Erythroblast (primary cell): ENCODE results near the gene NRP1.

Experiments used
- DNase-seq, 2 experiments: peaks; one replicate each; lab custom pipeline; 2025; lab: John Stamatoyannopoulos, UW
- GATA1 ChIP-seq: IDR thresholded peaks from 2 replicates; pipeline ENCODE4 v1.6.1; 2011; ENCODE audit warnings: low read depth, mild to moderate bottlenecking, control low read depth, low read length, moderate library complexity
- POLR2A ChIP-seq: IDR thresholded peaks from 2 replicates; pipeline ENCODE4 v1.6.1; 2011; ENCODE audit warnings: mild to moderate bottlenecking, low read length

NRP1 gene

DNA sequence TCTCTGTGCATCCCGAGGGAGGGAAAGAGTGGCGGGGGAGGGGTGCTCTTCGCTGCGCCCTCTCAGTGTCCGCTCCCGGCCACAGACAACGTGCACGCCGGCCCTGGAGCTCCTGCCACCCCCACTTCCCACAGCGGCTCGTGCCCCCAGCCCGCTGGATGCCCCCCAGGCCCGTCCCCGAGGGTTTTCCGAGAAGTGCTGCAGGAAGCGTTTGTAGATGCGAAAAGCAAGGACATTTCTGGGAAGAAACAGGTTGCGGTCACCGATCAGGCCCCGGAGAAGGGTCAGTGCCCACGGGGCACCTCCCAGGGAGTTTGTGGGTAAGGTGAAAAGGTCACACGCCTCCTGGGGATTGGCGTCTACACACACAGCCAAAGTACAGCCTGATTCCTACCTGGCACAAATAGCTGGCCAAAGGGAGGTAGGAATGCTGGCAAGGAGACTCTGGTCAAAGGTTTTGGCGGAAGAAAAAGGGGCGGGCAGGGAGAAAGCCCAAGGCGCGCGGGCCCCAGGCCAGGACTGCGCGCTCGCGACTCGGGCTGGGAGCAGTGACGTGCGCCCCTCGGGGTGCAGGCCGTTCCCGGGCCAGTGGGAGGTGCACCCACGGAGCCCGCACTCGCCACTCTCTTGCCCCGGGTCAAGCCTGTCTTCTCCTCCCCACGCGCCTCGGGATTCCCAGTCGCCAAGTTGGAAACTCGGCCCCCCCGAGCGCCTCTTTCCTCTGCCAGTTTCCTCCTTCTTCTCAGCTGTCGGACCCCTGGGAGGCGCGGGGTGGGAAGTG lies 1.5 kb upstream of the NRP1 start:
- TF ChIP-seq GATA1 (no peak), POLR2A (no peak)
- DNase-seq, result no peak

DNA sequence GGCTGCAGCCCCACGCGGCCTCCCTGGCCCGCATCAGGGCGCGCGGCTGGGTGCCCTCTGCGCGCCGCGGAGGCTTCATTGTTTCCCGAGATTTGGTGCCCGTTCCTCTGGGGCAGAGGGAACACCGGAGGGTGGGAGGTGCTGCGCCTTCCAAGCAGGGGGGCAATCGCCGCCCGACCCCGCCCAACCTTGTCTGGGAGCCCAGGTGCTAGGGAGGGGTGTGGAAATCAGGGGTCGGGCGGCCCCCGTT lies 1.0 kb upstream of the NRP1 start:
- no peak for DNase-seq
- no peak for TF ChIP-seq POLR2A
- TF ChIP-seq GATA1, result no peak

DNA sequence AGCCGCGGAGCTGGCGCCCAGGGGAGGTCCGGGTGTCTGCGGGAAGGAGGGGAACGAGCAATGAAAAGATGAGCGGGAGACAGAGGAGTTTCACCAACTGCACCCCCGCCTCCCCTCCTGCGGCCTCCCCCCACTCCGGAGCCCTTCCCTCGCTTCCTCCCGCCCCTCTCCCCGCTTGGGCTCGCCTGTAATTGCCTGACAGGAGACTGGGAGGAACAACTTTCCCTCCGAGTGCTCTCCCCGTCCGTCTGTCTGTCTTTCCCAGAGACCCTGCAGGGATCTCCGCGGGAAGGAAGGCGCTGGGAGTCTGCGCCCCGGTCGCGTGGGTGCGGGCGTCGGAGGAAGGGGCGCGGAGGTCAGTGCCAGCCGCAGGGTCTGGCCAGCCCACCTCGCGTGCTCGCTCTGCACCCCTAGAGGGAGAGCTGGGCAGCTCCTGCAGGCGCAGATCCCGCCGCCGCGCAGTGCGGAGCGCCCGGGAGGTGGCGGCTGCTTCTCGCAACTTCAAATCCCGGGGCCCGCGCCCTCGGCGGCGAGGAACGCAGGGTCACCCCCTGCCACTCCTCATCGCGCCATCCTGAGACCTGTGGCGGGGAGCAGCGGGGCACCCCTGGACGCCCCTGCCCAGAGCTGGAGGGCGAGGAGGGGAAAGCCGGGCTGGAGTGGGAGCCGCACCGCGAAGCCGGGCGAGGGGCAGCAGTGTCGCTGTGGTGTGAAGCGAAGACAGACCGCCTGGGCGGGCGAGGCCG lies 511 bp upstream of the NRP1 start:
- DNase-seq, result peak in 1 of 2 experiments; percentile 4
- TF ChIP-seq POLR2A (no peak), GATA1 (no peak)

GRCh38 chr10:33333260-33334101 lies 986 bp downstream of the NRP1 start:
- DNase-seq, result no peak
- TF ChIP-seq POLR2A, result no peak
- TF ChIP-seq GATA1, result no peak

GRCh38 chr10:33332183-33333065 lies 2.0 kb downstream of the NRP1 start:
- DNase-seq, result no peak

DNA sequence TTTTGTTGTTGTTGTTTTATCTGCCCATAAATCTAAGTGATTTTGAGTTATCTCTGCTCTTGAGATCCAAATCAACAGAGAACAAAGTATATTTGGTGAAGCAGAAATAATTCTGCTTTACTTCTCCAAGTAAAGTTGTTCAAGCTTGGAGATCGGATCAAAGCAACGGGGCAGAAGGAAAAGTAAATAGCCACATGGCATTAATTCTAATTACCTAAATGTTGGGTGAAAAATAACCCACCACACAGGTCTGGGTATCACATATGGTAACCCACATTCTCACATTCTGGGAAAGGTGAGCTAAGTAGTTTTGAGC lies 3.1 kb downstream of the NRP1 start:
- no peak for DNase-seq
- no peak for TF ChIP-seq POLR2A
- TF ChIP-seq GATA1, result no peak

More at GRCh38 chr10:33332183-33333065, 2.0 kb downstream of the NRP1 start:
- TF ChIP-seq POLR2A (no peak), GATA1 (no peak)

GRCh38 chr10:33330543-33331378 lies 3.7 kb downstream of the NRP1 start:
- peak; percentile 58 to 76 for DNase-seq

GRCh38 chr10:33329178-33329577 lies 5.3 kb downstream of the NRP1 start:
- no peak for DNase-seq
- no peak for TF ChIP-seq GATA1
- no peak for TF ChIP-seq POLR2A

More at GRCh38 chr10:33330543-33331378, 3.7 kb downstream of the NRP1 start:
- no peak for TF ChIP-seq GATA1
- TF ChIP-seq POLR2A, result no peak

GRCh38 chr10:33328253-33328652 lies 6.2 kb downstream of the NRP1 start:
- TF ChIP-seq POLR2A (no peak), GATA1 (no peak)

DNA sequence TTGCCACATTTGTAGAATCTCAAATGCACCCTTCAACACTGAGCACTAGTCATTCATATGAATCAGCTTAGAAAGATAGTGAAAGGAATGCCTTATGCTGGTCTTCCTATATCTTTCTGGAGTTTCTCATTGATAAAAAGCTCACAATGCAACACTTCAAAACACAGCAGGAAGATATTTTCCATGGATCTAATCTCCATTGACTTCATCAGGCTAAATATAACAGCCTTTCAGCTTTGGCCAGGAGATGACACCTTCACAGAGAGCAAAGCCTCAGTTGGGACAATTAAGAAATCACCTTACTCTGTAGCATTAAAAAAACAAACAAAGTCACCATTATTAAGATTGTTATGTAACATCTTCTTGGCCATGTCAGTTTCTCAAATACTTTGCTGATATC lies 6.7 kb downstream of the NRP1 start:
- no peak for DNase-seq
- TF ChIP-seq GATA1 (no peak), POLR2A (no peak)

More at GRCh38 chr10:33328253-33328652, 6.2 kb downstream of the NRP1 start:
- DNase-seq, result no peak

GRCh38 chr10:33326933-33327332 lies 7.5 kb downstream of the NRP1 start:
- DNase-seq, result no peak
- no peak for TF ChIP-seq GATA1
- TF ChIP-seq POLR2A, result no peak

- no peak for DNase-seq
- TF ChIP-seq GATA1, result no peak
- no peak for TF ChIP-seq POLR2A
These were observed 8.5 kb downstream of the NRP1 start for GRCh38 chr10:33325929-33326328.

DNA sequence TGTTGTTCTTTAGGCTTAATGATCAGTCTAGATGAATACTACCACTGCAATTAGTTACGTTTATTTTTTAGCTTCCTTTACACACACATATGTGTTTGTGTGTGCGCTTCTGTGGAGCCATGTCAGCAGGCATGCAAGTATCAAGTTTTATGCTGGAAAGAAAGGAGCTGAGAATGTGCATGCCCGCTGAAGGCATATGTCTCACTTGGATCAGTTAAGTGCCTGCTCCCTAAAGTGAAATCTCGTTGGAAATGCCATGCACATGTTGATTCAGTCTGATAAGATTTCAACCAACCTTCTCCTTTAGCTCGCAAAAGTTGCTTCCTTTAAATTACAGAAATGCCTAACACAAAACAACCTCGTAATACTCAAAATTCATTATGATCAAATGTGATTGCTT lies 10.7 kb downstream of the NRP1 start:
- no peak for DNase-seq
- TF ChIP-seq POLR2A (no peak), GATA1 (no peak)
